ENCODE measurements around the gene TMEM258. TPM values are rescaled to one million over a fixed set of nuclear protein-coding genes. Genes with fewer than 3 reads are reported as not detected.
A peak's percentile ranks its signal among the peaks of the same experiment; 100 is the strongest.

Gene TMEM258
- total RNA-seq, 1 experiment from 2014 or later = 201 TPM

DNA sequence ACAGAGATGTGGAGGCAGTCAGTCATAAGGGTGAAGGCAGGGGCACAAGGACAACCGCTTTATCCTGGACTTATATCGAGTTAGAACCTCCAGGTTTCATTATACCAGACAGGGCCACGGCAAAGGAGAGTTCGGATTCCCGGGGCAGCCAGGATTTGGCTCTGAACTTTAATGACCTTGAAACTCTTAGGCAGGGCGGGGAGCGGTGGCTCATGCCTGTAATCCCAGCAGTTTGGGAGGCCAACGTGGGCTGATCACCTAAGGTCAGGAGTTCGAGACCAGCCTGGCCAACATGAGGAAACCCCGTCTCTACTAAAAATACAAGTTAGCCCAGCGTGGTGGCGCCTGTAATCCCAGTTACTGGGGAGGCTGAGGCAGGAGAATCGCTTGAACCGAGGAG lies 41.0 kb downstream of the TMEM258 start:
- no peak overlapping the region for H3K27ac ChIP-seq (ENCODE audit: insufficient read length, low read depth, low read length)
- H3K9me3 ChIP-seq (ENCODE audit: control insufficient read depth, low read depth, low read length) = no peaks in the 10 kb centered on the region
- H3K18ac ChIP-seq (ENCODE audit: insufficient read length, low read depth, low read length) = no peak overlapping the region
- peaks cover 5% of the 10 kb centered on the region for H3K23me2 ChIP-seq (ENCODE audit: insufficient read length, low read depth, low read length, poor library complexity, severe bottlenecking)
- H3K4me1 ChIP-seq (ENCODE audit: insufficient read depth, low read length) = peaks cover 6% of the 10 kb centered on the region; the same call in 1 of the 2 replicates
- no CpG with 5 or more reads among the region's 14 CpGs for WGBS (ENCODE audit: extremely low coverage, insufficient read length, low lambda C conversion rate)
- no peak overlapping the region for H4K5ac ChIP-seq (ENCODE audit: insufficient read length, low read depth, low read length)
- H2BK15ac ChIP-seq (ENCODE audit: low read depth, low read length) = no peak overlapping the region
- Mint-ChIP-seq H3K4me1 (peaks cover 48 to 70% of the 10 kb centered on the region in 2 experiments), H3K27ac (no peak overlapping the region), H3K9me3 (peaks cover 0 to 3% of the 10 kb centered on the region in 2 experiments; a peak in 1 of 5 replicates), H3K27me3 (ENCODE audit: low read depth) (peaks cover 38% of the 10 kb centered on the region), H3K36me3 (ENCODE audit: insufficient read depth in 1 of 3, low read depth in 3 of 3) (no peaks in the 10 kb centered on the region), H3K4me3 (peak overlapping the region in 1 of 2 experiments; percentile 81; a peak in 3 of 5 replicates)
- H3K14ac ChIP-seq (ENCODE audit: insufficient read depth, low read length) = no peak overlapping the region
- TF ChIP-seq, protein P1, sequence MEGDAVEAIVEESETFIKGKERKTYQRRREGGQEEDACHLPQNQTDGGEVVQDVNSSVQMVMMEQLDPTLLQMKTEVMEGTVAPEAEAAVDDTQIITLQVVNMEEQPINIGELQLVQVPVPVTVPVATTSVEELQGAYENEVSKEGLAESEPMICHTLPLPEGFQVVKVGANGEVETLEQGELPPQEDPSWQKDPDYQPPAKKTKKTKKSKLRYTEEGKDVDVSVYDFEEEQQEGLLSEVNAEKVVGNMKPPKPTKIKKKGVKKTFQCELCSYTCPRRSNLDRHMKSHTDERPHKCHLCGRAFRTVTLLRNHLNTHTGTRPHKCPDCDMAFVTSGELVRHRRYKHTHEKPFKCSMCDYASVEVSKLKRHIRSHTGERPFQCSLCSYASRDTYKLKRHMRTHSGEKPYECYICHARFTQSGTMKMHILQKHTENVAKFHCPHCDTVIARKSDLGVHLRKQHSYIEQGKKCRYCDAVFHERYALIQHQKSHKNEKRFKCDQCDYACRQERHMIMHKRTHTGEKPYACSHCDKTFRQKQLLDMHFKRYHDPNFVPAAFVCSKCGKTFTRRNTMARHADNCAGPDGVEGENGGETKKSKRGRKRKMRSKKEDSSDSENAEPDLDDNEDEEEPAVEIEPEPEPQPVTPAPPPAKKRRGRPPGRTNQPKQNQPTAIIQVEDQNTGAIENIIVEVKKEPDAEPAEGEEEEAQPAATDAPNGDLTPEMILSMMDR (conservative IDR thresholded peaks at IDR 0.05) = no peak
- H3K79me2 ChIP-seq (ENCODE audit: insufficient read depth, low read length) = no peaks in the 10 kb centered on the region
- no peak overlapping the region for H2BK20ac ChIP-seq (ENCODE audit: low read depth, low read length, poor library complexity, severe bottlenecking)
- no peak overlapping the region for H3K9ac ChIP-seq (ENCODE audit: extremely low read depth, insufficient read length, low read length)
- no peak overlapping the region for H3K23ac ChIP-seq (ENCODE audit: insufficient read length, low read depth, low read length)
- no peak overlapping the region for H3T11ph ChIP-seq (ENCODE audit: low read length)
- H2AFZ ChIP-seq (ENCODE audit: low read length) = no peak overlapping the region
- DNase-seq = no peak
- no peaks in the 10 kb centered on the region for H4K20me1 ChIP-seq (ENCODE audit: control insufficient read depth, insufficient read depth, insufficient read length)
- H4K91ac ChIP-seq (ENCODE audit: insufficient read length, low read depth, low read length) = no peak overlapping the region
- H3K27me3 ChIP-seq (ENCODE audit: insufficient read depth, low read length) = peaks cover 8% of the 10 kb centered on the region; the same call in 1 of the 2 replicates
- no peak overlapping the region for H2BK5ac ChIP-seq (ENCODE audit: insufficient read length, low read length)
- no peak overlapping the region for H3K56ac ChIP-seq (ENCODE audit: insufficient read length, low read depth, low read length)
- H3K79me1 ChIP-seq (ENCODE audit: insufficient read depth, low read depth, low read length, poor library complexity, severe bottlenecking) = no peaks in the 10 kb centered on the region
- H2BK12ac ChIP-seq (ENCODE audit: insufficient read length, low read depth, low read length) = no peak overlapping the region
- no peak overlapping the region for H2AK5ac ChIP-seq (ENCODE audit: insufficient read length, low read length)
- H3K4ac ChIP-seq (ENCODE audit: low read depth, low read length) = no peak overlapping the region
- H4K8ac ChIP-seq (replicated peaks; ENCODE audit: insufficient read length, low read depth, low read length) = no peak overlapping the region
- no peak overlapping the region for H2BK120ac ChIP-seq (ENCODE audit: low read depth, low read length, poor library complexity, severe bottlenecking)
- no peak overlapping the region for H3K4me2 ChIP-seq (ENCODE audit: insufficient read depth, insufficient read length, low read length)
